Endothelial cell of umbilical vein (primary cell): ENCODE results near the gene LCN6. TPM values are rescaled to one million over a fixed set of nuclear protein-coding genes. Genes with fewer than 3 reads are reported as not detected.

Source experiments
- BruUV-seq: library from RNA; stranded (reverse); fragments of 400-500 nt; replicated peaks from 2 replicates; lab custom pipeline; 2021; lab: Mats Ljungman, UMichigan
- CTCF ChIA-PET: fragments of 300-600, 350-600 bp; sonication (Branson Sonifier 250); formaldehyde crosslinking; loops from one replicate; lab custom pipeline; 2021; ENCODE audit warnings: antibody characterized with exemption, inconsistent platforms; lab: Charles Lee
- POLR2A ChIA-PET: fragments of 300-600, 350-600 bp; sonication (Branson Sonifier 250); formaldehyde crosslinking; loops from one replicate; lab custom pipeline; 2021; ENCODE audit warnings: antibody characterized with exemption, inconsistent platforms; lab: Charles Lee
- DNase-seq: peaks from one replicate; pipeline ENCODE4 v3.0.0-alpha.2; 2011; ENCODE audit warnings: low read depth, low spot score
- FAIRE-seq: peaks from 2 replicates; lab custom pipeline; 2011; peaks lifted over from hg19 to GRCh38; lab: Jason Lieb, UNC
- H2AFZ ChIP-seq: 2 replicates; pipeline ENCODE4 v1.6.0; 2012; ENCODE audit warnings: low read depth, low read length, control low read depth, inconsistent platforms
- H3K27ac ChIP-seq: 2 replicates; pipeline ENCODE4 v1.5.1; 2011; ENCODE audit warnings: low read depth, mild to moderate bottlenecking, control low read depth, low read length, moderate library complexity; ENCODE audit not compliant: insufficient read depth
- H3K27me3 ChIP-seq, 2 experiments: 2 replicates each; pipeline versions ENCODE4 v1.6.0 to v1.6.1; 2011; ENCODE audit warnings: low read length in 2 of 2, mixed read lengths in 1 of 2; ENCODE audit not compliant: control insufficient read depth in 2 of 2, insufficient read depth in 2 of 2
- H3K36me3 ChIP-seq, 2 experiments: 2 replicates in 1 of 2; 3 replicates in 1 of 2; pipeline ENCODE4 v1.5.1; 2011; ENCODE audit warnings: low read length in 2 of 2, mild to moderate bottlenecking in 1 of 2, moderate library complexity in 1 of 2; ENCODE audit not compliant: control insufficient read depth in 2 of 2, insufficient read depth in 2 of 2; ENCODE audit errors: extremely low read depth in 1 of 2
- H3K4me1 ChIP-seq: 3 replicates; pipeline ENCODE4 v1.5.1; 2011; ENCODE audit warnings: mild to moderate bottlenecking, low read length; ENCODE audit not compliant: control insufficient read depth, insufficient read depth; ENCODE audit errors: extremely low read depth
- H3K4me2 ChIP-seq: 2 replicates; pipeline ENCODE4 v1.6.1; 2011; ENCODE audit warnings: low read length, control low read depth, mixed read lengths; ENCODE audit not compliant: insufficient read depth
- H3K4me3 ChIP-seq, 3 experiments: fragments of 200-600 bp in 1 of 3; sonication (generic), shearing (Covaris generic) in 1 of 3; replicated peaks in 1 of 3; 2 replicates each; pipeline ENCODE4 v1.5.1; 2011 to 2016; ENCODE audit warnings: control low read depth in 3 of 3, low read length in 3 of 3, mild to moderate bottlenecking in 2 of 3, inconsistent platforms in 1 of 3, low read depth in 1 of 3, moderate library complexity in 1 of 3; ENCODE audit not compliant: insufficient read depth in 1 of 3
- H3K79me2 ChIP-seq: 2 replicates; pipeline ENCODE4 v1.6.0; 2012; ENCODE audit warnings: low read length, inconsistent platforms; ENCODE audit not compliant: control insufficient read depth, insufficient read depth
- H3K9ac ChIP-seq: replicated peaks from 2 replicates; pipeline ENCODE3; 2011; ENCODE audit warnings: low read length, control low read depth; ENCODE audit not compliant: insufficient read depth; ENCODE audit errors: extremely low read depth
- H3K9me1 ChIP-seq: replicated peaks from 3 replicates; pipeline ENCODE4 v1.6.0; 2011; ENCODE audit warnings: mild to moderate bottlenecking, low read length; ENCODE audit not compliant: control insufficient read depth, insufficient read depth; ENCODE audit errors: extremely low read depth
- H3K9me3 ChIP-seq: replicated peaks from 2 replicates; pipeline ENCODE4 v1.5.1; 2012; ENCODE audit warnings: low read length, inconsistent platforms; ENCODE audit not compliant: control insufficient read depth, insufficient read depth
- H4K20me1 ChIP-seq: replicated peaks from 2 replicates; pipeline ENCODE3; 2011; ENCODE audit warnings: mild to moderate bottlenecking, low read length; ENCODE audit not compliant: control insufficient read depth, insufficient read depth; ENCODE audit errors: extremely low read depth
- EZH2 ChIP-seq: IDR thresholded peaks from 2 replicates; pipeline ENCODE4 v1.6.1; 2012; ENCODE audit warnings: borderline replicate concordance, low read depth, mild to moderate bottlenecking, moderate library complexity, low read length, inconsistent platforms; ENCODE audit not compliant: severe bottlenecking
- FOS ChIP-seq: IDR thresholded peaks from 2 replicates; pipeline ENCODE4 v1.6.1; 2011; ENCODE audit warnings: mild to moderate bottlenecking, low read length, moderate library complexity, borderline replicate concordance; ENCODE audit not compliant: insufficient read depth
- GATA2 ChIP-seq: IDR thresholded peaks from 2 replicates; pipeline ENCODE4 v1.7.0; 2011; ENCODE audit warnings: low read depth, mild to moderate bottlenecking, moderate library complexity, mixed read lengths, low read length; ENCODE audit not compliant: insufficient read length, insufficient read depth
- dilution Hi-C: fragments of 300-500 bp; cut with MboI; formaldehyde crosslinking; loops from one replicate; pipeline ENCODE4 v1.15.0; 2019; ENCODE audit warnings: low sequenced_read_pairs; ENCODE audit not compliant: extremely low pct_ligation_motif_present
- intact Hi-C: fragments of 100-400 bp; cut with micrococcal nuclease; formaldehyde crosslinking; loops from one replicate; pipeline ENCODE4 v1.10.0; 2022
- polyA plus RNA-seq, 4 experiments: library from polyadenylated mRNA; depleted of rRNA in 3 of 4; stranded (reverse) in 3 of 4; unstranded in 1 of 4; fragments of >200 nt; gene quantifications; 2 replicates each; pipeline versions ENCODE4 v1.2.1 to v1.2.3, GENCODE V29; 2011 to 2012; ENCODE audit warnings: missing spikeins in 1 of 4
- total RNA-seq: library from RNA; stranded (reverse); gene quantifications from 2 replicates; pipeline ENCODE4 v1.2.3, GENCODE V29; 2021
- TF ChIP-seq, protein P1 (sequence below): IDR thresholded peaks from 2 replicates; pipeline ENCODE4 v1.6.1; 2011; ENCODE audit not compliant: insufficient read depth, insufficient read length
- TF ChIP-seq, protein P2 (sequence below), 2 donors: IDR thresholded peaks; 1 replicate in 1 of 2; 2 replicates in 1 of 2; pipeline ENCODE4 v1.5.1; 2011; ENCODE audit warnings: low read length in 2 of 2, mild to moderate bottlenecking in 2 of 2, moderate library complexity in 2 of 2, control low read depth in 1 of 2, inconsistent platforms in 1 of 2, low read depth in 1 of 2; ENCODE audit not compliant: insufficient read depth in 1 of 2; ENCODE audit errors: extremely low read depth in 1 of 2

LCN6 gene
- total and polyA plus RNA-seq, 2 donors (not counting 3 experiments of a cell fraction or from before 2014, with no cell fraction given): 0.17 TPM; not detected in 1

DNA sequence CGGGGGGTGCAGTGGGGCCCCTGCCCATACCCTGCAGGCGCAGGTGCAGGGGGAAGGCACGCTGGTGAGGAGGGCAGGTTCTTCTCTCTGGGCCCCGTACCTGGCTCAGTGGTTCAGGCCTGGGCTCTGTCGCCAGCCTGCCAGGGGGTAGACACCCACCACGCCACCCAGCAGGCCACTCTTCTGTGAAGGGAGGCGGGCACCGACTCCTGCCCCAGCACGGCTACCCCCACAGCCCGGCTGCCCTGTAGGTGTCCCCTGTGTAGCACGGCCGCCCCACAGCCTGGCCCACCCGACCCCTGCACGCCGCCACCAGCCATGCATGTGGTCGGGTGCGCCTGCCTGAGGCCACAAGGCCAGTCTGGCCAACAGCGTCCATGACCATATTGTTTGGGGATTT lies 1.7 kb downstream of the LCN6 start:
- ChIA-PET CTCF (interaction anchor here (6.0 kb wide), 1 partner anchor 17 kb away, joined by 31 read pairs; no protein-coding TSS in a partner anchor), POLR2A (no interaction called here)
- Histone ChIP-seq H3K36me3 (no peaks in the 10 kb centered on the region), H2AFZ (no peak overlapping the region), H3K27ac (no peak overlapping the region), H3K4me1 (no peaks in the 10 kb centered on the region), H3K9me3 (no peaks in the 10 kb centered on the region), H3K79me2 (no peaks in the 10 kb centered on the region), H3K9me1 (no peaks in the 10 kb centered on the region), H3K27me3 (peaks cover 5% of the 10 kb centered on the region in 2 experiments), H3K4me3 (no peak overlapping the region), H3K4me2 (no peak overlapping the region), H3K9ac (no peak overlapping the region), H4K20me1 (no peaks in the 10 kb centered on the region)
- no peak for FAIRE-seq
- dilution Hi-C loops: no loop called here
- intact Hi-C loops: no loop called here
- TF ChIP-seq EZH2: no peak
- no peak for TF ChIP-seq FOS
- TF ChIP-seq, protein P1, sequence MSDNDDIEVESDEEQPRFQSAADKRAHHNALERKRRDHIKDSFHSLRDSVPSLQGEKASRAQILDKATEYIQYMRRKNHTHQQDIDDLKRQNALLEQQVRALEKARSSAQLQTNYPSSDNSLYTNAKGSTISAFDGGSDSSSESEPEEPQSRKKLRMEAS: no peak
- TF ChIP-seq, protein P2, sequence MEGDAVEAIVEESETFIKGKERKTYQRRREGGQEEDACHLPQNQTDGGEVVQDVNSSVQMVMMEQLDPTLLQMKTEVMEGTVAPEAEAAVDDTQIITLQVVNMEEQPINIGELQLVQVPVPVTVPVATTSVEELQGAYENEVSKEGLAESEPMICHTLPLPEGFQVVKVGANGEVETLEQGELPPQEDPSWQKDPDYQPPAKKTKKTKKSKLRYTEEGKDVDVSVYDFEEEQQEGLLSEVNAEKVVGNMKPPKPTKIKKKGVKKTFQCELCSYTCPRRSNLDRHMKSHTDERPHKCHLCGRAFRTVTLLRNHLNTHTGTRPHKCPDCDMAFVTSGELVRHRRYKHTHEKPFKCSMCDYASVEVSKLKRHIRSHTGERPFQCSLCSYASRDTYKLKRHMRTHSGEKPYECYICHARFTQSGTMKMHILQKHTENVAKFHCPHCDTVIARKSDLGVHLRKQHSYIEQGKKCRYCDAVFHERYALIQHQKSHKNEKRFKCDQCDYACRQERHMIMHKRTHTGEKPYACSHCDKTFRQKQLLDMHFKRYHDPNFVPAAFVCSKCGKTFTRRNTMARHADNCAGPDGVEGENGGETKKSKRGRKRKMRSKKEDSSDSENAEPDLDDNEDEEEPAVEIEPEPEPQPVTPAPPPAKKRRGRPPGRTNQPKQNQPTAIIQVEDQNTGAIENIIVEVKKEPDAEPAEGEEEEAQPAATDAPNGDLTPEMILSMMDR (IDR thresholded peaks at IDR 0.05; ENCODE audit: extremely low read depth in 1 of 2, insufficient read depth in 1 of 2, low read depth in 1 of 2, low read length in 2 of 2): no peak
- no peak for TF ChIP-seq GATA2
- no TSS peak for BruUV-seq
- no peak for DNase-seq

DNA sequence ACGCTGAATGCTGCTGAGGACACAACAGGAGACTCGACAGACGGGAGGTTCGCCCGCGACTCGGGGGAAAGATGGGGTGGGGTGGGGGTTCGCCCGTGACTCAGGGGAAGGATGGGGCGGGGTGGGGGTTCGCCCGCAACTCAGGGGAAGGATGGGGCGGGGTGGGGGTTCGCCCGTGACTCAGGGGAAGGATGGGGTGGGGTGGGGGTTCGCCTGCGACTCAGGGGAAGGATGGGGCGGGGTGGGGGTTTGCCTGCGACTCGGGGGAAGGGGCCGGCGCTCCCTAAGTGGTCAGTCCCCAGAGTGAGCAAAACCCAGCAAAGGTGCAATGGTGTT lies 2.2 kb downstream of the LCN6 start:
- no TSS peak for BruUV-seq
- H3K4me1 ChIP-seq: no peaks in the 10 kb centered on the region
- peaks cover 2 to 5% of the 10 kb centered on the region in 2 experiments for H3K27me3 ChIP-seq
- TF ChIP-seq, protein P1: no peak
- TF ChIP-seq GATA2 (no peak), EZH2 (no peak), FOS (no peak)
- intact Hi-C loops (no loop called here), dilution Hi-C loops (no loop called here)
- H3K27ac ChIP-seq: no peak overlapping the region
- no peaks in the 10 kb centered on the region for H3K36me3 ChIP-seq
- no peaks in the 10 kb centered on the region for H3K9me1 ChIP-seq
- POLR2A ChIA-PET: interaction anchor here (0.6 to 1.3 kb wide), 2 partner anchors 18 to 36 kb away, joined by 3 to 9 read pairs; no protein-coding TSS in a partner anchor
- H3K9me3 ChIP-seq: no peaks in the 10 kb centered on the region
- no peak for DNase-seq
- CTCF ChIA-PET: interaction anchor here (1.3 to 6.0 kb wide), 3 partner anchors 12 to 17 kb away, joined by 3 to 31 read pairs (median 3); partner anchors contain the start of gene LCN8
- H4K20me1 ChIP-seq: no peaks in the 10 kb centered on the region
- H3K4me3 ChIP-seq: no peak overlapping the region
- FAIRE-seq: no peak
- H2AFZ ChIP-seq: no peak overlapping the region
- H3K79me2 ChIP-seq: no peaks in the 10 kb centered on the region
- H3K4me2 ChIP-seq: no peak overlapping the region
- H3K9ac ChIP-seq: no peak overlapping the region
